Measurements from ENCODE around the gene COL4A2. TPM values are rescaled to one million over a fixed set of nuclear protein-coding genes. Genes with fewer than 3 reads are reported as not detected.

Gene COL4A2
- total and polyA plus RNA-seq, 4 donors = 8.0 to 45.2 (median 40.3) TPM

DNA sequence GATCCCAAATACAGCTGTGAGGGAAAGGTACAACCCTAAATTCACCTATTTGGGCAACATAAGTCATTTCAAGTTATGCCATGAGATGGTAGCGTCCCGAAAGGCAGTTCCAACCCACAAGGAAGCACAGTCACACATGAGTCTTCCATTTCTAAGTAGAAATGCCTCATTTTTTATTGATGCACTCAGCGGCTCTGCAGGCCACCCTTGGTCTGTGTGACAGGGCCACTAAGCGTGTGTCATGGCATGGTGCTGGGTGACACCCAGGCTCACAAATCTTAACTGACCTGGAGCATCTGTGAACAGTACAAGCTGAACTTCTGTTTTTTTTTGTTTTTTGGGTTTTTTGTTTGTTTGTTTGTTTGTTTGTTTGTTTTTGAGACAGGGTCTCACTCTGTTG lies 239.3 kb downstream of the COL4A2 start:
- Histone ChIP-seq H3K4me3 (ENCODE audit: low read depth in 1 of 3, low read length in 3 of 3) (no peak overlapping the region), H3K36me3 (ENCODE audit: control insufficient read depth in 4 of 4, insufficient read depth in 3 of 4, low read depth in 1 of 4, low read length in 3 of 4) (peaks cover 0 to 3% (median 0%) of the 10 kb centered on the region in 4 donors), H3K27ac (ENCODE audit: low read depth in 1 of 2, low read length in 2 of 2) (peak overlapping the region; percentile 7 to 33), H3K9me3 (ENCODE audit: control insufficient read depth in 4 of 4, low read length in 3 of 4) (no peaks in the 10 kb centered on the region), H3K9ac (ENCODE audit: low read depth in 1 of 2, low read length in 2 of 2) (no peak overlapping the region), H3K4me1 (ENCODE audit: control insufficient read depth in 4 of 4, insufficient read depth in 4 of 4, low read length in 3 of 4) (peaks cover 4 to 28% (median 14%) of the 10 kb centered on the region in 4 donors), H3K27me3 (ENCODE audit: control insufficient read depth in 4 of 4, insufficient read depth in 4 of 4, low read length in 3 of 4) (no peaks in the 10 kb centered on the region)
- 90% methylated on average over 4 of the region's 4 CpGs for WGBS
- no peak for TF ChIP-seq HNF4G (IDR thresholded peaks at IDR 0.05)
- no peak for TF ChIP-seq FOXA1 (IDR thresholded peaks at IDR 0.05)
- no peak for TF ChIP-seq NR2F2 (IDR thresholded peaks at IDR 0.05)
- TF ChIP-seq GABPA (IDR thresholded peaks at IDR 0.05 in 1 of 2, conservative IDR thresholded peaks at IDR 0.05 in 1 of 2) = no peak
- DNase-seq (ENCODE audit: low spot score) = no peak

GRCh38 chr13:110546926-110547325 lies 239.8 kb downstream of the COL4A2 start:
- no peak for DNase-seq (ENCODE audit: low spot score)
- H3K27ac ChIP-seq (ENCODE audit: low read depth in 1 of 2, low read length in 2 of 2) = peak overlapping the region in 1 of 2 donors; percentile 33
- peaks cover 3 to 24% (median 12%) of the 10 kb centered on the region in 4 donors for H3K4me1 ChIP-seq (ENCODE audit: control insufficient read depth in 4 of 4, insufficient read depth in 4 of 4, low read length in 3 of 4)
- no peak overlapping the region for H3K4me3 ChIP-seq (ENCODE audit: low read depth in 1 of 3, low read length in 3 of 3)
- no peak overlapping the region for H3K9ac ChIP-seq (ENCODE audit: low read depth in 1 of 2, low read length in 2 of 2)
- H3K27me3 ChIP-seq (ENCODE audit: control insufficient read depth in 4 of 4, insufficient read depth in 4 of 4, low read length in 3 of 4) = no peaks in the 10 kb centered on the region
- H3K36me3 ChIP-seq (ENCODE audit: control insufficient read depth in 4 of 4, insufficient read depth in 3 of 4, low read depth in 1 of 4, low read length in 3 of 4) = peaks cover 0 to 3% (median 0%) of the 10 kb centered on the region in 4 donors
- H3K9me3 ChIP-seq (ENCODE audit: control insufficient read depth in 4 of 4, low read length in 3 of 4) = no peaks in the 10 kb centered on the region
- no peak for TF ChIP-seq FOXA1 (IDR thresholded peaks at IDR 0.05)
- no peak for TF ChIP-seq EGR1 (IDR thresholded peaks at IDR 0.05; ENCODE audit: low read depth in 2 of 2)
- no peak for TF ChIP-seq HNF4A (conservative IDR thresholded peaks at IDR 0.05)
- TF ChIP-seq NR2F2 (IDR thresholded peaks at IDR 0.05) = peak; percentile 78
- peak; percentile 11 to 56 for TF ChIP-seq RXRA (IDR thresholded peaks at IDR 0.05)
- no peak for TF ChIP-seq MAX (IDR thresholded peaks at IDR 0.05)
- peak; percentile 39 for TF ChIP-seq SP1 (IDR thresholded peaks at IDR 0.05)
- TF ChIP-seq RAD21 (IDR thresholded peaks at IDR 0.05) = peak in 1 of 2 donors; percentile 13
- TF ChIP-seq ZBTB33 (IDR thresholded peaks at IDR 0.05) = no peak
- TF ChIP-seq GABPA (IDR thresholded peaks at IDR 0.05 in 1 of 2, conservative IDR thresholded peaks at IDR 0.05 in 1 of 2) = no peak
- no peak for TF ChIP-seq ATF3 (IDR thresholded peaks at IDR 0.05)
- TF ChIP-seq FOXA2 (IDR thresholded peaks at IDR 0.05) = no peak
- peak in 1 of 2 donors; percentile 58 for TF ChIP-seq JUND (IDR thresholded peaks at IDR 0.05)
- 78% methylated on average over 14 of the region's 14 CpGs for WGBS

DNA sequence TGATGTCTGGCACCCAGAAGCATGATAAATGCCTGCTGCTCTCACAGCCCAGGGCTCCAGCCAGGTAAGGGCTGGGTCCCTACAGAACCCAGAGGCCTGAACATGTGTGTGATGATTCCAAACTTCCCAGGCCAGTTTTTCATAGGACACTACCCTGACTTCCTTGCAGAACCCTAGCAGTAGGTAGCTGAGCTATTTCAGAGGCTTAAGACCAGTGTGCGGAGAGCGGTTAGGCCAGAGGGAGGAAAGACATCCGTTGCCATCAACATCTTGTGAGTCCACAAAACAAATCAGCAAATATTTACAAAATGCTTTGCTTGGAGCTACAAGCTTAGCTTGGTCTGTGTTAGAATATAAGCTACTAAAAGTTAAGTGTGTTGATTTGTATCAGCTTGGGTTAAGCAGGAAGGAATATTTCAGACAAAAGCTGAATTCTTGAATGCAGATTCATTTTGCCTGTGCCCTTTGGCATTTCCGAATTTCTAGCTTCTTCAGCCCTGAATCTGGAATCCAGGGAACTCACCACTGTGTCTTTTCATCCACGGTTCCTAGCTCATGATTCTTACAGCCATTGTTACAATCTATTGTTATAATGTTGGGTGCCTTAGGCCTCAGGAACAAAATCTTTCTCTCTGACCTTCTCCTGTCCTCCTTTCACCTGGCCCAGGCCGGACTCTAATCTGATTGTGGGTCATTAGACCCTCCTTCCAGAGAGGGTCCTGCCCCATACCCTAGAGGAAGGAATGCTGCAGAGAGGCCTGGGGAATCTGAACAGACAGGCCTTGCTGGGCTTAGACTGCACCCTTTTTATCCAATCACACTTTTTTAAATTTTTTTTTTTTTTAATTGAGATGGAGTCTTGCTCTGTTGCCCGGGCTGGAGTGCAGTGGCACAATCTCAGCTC lies 242.1 kb downstream of the COL4A2 start:
- peaks cover 1 to 23% (median 17%) of the 10 kb centered on the region in 4 donors for H3K4me1 ChIP-seq (ENCODE audit: control insufficient read depth in 4 of 4, insufficient read depth in 4 of 4, low read length in 3 of 4)
- TF ChIP-seq CTCF (IDR thresholded peaks at IDR 0.05; ENCODE audit: low read depth, low read length, missing input control) (no peak), YY1 (IDR thresholded peaks at IDR 0.05) (no peak), HNF4A (conservative IDR thresholded peaks at IDR 0.05) (no peak), ATF3 (IDR thresholded peaks at IDR 0.05) (no peak), TAF1 (conservative IDR thresholded peaks at IDR 0.05) (no peak), SP1 (IDR thresholded peaks at IDR 0.05) (no peak), GABPA (IDR thresholded peaks at IDR 0.05 in 1 of 2, conservative IDR thresholded peaks at IDR 0.05 in 1 of 2) (no peak), FOXA2 (IDR thresholded peaks at IDR 0.05) (no peak), ZBTB33 (IDR thresholded peaks at IDR 0.05) (no peak), RAD21 (IDR thresholded peaks at IDR 0.05) (no peak), EGR1 (IDR thresholded peaks at IDR 0.05; ENCODE audit: low read depth in 2 of 2) (no peak)
- DNase-seq (ENCODE audit: low spot score) = no peak

More for the DNA sequence above, 242.1 kb downstream of the COL4A2 start:
- 75% methylated on average over 7 of the region's 7 CpGs for WGBS
- Histone ChIP-seq H3K27me3 (ENCODE audit: control insufficient read depth in 4 of 4, insufficient read depth in 4 of 4, low read length in 3 of 4) (no peaks in the 10 kb centered on the region), H3K9me3 (ENCODE audit: control insufficient read depth in 4 of 4, low read length in 3 of 4) (no peaks in the 10 kb centered on the region), H3K36me3 (ENCODE audit: control insufficient read depth in 4 of 4, insufficient read depth in 3 of 4, low read depth in 1 of 4, low read length in 3 of 4) (peaks cover 0 to 3% (median 0%) of the 10 kb centered on the region in 4 donors), H3K27ac (ENCODE audit: low read depth in 1 of 2, low read length in 2 of 2) (peak overlapping the region in 1 of 2 donors; percentile 16), H3K9ac (ENCODE audit: low read depth in 1 of 2, low read length in 2 of 2) (no peak overlapping the region), H3K4me3 (ENCODE audit: low read depth in 1 of 3, low read length in 3 of 3) (no peak overlapping the region)

Data from liver (tissue), 9 donors.